AML-193 (cell line): ENCODE data around the gene PLCXD1.

Experiments
- DNase-seq, 2 experiments: peaks; one replicate each; lab custom pipeline; 2025; lab: John Stamatoyannopoulos, UW

The PLCXD1 gene

DNA sequence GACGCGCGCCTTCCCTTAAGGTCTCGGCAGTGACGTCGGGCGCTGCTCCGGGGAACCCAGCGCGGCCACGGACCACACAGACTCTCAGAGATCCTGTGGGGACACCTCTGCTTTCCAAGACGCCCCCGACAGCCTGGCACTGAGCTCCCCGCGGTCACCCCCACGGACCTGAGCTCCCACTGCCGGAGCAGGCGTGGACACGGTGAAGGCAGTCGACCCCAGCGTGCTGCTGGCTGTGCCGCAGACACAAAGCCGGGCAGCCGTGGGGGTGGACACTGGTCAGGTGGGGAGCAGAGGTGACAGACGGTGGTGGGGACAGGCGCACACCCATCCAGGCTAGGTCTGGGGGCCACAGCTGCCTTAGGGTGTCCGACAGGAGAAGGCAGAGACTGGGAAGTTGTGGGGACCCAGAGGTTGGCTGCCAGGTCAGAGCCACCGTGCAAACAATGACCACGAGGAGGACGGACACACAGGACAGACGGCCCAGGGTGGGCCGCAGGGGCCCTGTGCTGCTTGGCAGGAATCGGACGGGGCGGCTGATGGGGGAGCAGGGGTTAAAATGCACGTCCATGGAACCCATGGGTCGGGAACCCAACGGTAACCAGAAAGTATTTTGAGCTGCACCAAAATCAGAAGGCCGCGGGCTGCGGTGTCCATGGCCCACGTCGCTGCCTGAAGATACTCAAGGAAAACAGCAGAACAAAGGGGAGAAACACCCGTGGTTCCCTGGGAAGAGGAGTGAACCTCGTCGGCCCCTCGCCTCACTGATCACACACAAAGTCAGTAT, 54.0 kb downstream of the PLCXD1 start:
- DNase-seq = no peak

DNA sequence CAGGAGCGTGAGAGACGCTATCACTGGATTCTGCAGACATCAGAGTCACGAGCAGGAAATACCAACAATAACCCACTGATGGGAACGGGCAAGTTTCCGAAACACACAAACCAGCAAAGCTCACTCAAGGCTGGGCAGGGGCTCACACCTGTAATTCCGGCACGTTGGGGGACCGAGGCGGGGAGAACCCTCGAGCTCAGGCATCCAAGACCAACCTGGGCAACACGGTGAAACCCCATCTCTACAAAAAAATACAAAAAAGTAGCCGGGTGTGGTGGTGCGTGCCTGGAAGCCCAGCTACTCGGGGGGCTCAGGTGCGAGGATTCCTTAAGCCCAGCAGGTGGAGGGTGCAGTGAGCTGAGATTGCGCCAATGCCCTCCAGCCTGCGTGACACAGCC, 54.6 kb downstream of the PLCXD1 start:
- DNase-seq = no peak

DNA sequence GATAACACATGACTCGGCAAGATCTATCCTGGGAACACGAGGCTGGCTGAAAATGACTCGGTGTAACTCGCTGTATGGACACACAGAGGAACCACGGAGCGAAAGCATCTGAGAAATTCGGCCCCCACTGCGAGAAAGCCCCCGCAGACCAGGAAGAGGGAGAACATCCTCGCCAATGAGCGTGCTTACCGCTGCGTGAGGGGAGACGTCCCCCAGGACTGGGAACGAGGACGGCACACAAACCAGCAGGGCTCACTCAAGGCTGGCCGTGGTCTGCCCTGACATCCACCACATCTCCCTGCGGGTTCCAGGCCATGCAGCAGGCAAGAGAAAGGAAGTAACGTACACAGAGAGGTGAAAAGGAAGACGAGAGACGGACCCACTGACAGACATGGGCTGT, 55.0 kb downstream of the PLCXD1 start:
- no peak for DNase-seq

DNA sequence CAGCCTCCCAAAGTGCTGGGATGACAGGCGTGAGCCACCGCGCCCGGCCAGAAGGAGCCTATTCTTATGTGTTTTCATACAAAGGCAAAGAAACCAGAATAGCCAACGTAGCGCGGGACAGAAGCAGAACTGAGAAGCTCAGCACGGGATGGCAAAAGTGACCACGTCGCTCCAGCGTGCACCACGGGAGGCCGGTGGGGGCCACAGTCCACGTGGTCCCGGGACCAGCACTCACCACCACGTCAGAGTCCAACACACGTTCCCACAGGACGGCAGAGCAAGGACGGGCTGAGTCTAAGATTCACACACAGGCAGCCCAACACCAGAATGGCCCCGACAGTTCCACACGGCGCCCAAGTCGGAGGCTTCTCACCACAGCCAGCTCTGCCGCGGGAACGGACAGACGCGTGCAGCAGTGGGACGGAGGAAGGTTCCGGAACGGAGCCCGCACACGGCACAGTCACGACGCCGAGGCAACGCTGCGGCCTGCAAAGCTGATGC, 56.2 kb downstream of the PLCXD1 start:
- DNase-seq = no peak

DNA sequence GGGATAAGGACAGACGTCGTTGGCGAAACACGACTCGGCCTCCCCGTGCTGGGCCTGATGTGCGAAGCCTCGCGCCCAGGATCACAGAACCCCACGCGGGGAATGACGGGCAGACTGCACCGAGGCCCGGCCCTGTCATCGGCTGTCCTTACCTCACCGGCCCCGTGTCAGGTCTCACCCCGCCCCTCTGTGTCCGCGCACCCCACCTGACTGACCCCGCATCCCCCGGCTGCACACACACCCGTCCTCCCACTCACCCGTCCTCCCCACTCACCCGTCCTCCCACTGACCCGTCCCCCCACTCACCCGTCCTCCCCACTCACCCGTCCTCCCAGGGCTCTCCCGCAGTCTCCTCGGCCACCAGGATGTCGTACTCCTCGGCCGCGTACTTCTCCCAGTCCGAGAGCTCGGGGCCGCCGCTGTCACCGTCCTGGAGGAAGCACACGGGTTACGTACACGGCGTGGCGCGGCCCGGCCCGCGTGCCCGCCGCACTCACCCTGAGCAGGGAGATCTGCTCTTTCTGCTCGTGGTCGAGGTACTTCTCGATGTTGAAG, 57.2 kb downstream of the PLCXD1 start:
- DNase-seq = no peak

DNA sequence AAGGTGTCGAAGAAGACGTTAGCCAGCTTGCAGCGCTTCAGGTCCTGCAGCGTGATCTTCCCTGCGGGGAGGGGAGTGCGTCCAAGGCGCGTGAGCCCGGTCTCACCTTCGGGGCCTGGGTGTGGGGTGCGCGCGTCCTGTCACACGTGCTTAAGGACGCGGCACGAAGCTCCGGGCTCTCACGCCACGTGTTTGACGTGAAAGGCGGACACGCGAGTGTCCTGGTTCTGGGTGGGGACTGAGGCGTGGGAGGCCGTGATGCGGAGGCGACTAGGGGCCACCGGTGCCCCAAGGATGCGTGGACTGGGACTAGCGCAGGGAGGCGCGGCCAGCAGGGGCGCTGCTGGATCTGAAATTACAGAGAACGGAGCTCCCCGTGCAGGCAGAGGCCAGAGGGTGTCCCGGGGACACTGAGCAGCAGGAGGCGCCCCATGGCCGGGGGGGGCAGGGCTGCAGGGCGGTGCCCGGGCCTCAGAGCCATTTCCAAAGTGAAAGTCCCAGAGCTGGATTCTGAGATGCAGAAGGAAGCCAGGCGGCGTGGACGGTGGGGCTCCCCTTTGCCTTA, 57.7 kb downstream of the PLCXD1 start:
- DNase-seq = no peak

DNA sequence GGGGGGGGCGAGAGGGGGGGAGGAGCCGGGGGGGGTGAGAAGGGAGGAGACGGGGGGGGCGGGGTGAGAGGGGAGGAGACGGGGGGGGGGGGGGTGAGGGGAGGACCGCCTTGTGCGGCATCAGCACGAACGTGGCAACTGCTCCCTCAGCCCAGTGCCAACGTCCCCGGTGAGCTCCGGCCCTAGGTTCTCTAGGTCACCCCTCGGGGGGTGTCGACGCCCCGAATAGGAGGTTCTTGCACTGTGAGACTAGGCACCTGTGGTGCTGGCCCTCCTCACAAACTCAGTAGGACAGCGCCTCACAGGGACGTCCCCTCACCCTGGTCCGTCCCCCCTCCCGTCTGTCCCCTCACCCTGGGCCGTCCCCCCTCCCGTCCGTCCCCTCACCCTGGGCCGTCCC, 58.9 kb downstream of the PLCXD1 start:
- no peak for DNase-seq

DNA sequence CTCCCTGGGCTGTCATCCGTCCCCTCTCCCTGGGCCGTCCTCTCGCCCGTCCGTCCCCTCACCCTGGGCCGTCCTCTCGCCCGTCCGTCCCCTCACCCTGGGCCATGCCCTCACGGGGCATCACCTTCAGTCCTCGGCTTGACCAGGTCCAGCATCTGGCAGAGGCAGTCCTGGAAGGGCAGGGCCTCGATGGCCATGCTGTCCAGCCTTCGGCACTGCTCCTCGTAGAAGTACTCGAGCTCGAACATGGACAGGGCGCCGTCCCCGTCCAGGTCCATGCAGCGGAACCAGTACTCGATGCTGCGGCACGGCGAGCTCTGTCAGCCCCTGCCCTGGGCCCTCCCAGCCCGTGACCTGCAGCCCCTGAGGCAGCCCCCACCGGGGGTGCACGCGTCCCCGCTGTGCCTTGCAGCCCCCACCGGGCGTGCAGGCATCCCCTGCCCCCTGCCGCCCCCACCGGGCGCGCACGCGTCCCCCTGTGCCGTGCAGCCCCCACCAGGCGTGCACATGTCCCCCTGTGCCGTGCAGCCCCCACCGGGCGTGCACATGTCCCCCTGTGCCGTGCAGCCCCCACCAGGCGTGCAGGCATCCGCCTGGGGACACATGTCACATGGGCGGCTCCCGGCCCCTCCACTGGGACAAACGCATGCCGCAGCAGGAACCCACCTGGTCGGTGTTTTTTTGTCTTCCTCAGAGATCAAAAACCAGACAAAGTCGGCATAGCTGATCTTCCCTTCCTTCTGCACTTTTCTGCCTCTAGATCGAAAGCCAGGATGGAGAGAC, 59.7 kb downstream of the PLCXD1 start:
- no peak for DNase-seq

DNA sequence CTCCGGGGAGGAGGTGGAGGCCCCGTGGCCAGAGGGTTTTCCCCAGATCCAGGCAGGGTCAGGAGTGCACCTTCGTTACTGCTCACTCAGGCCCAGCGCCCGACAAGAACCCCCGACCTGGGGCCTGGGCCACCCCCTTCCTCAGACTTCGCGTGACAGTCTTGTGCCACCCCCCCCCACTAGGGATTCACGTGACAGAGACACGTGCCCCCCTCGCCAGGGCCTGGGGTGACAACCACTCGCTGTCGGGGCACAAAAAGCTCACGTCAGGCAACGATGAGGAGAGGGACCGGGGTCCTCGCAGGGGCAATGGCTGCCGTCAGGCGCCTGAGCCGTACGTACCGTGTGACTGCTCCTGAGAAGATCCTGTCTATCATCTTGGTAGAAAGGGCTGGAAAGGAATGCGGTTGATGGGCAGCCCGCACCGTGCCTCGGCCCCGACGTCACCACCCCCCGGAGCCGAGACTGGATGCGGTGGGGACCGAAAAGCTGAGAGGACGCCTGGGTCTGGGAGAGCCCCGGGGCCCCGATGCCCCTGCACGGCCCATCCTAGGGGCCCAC, 60.4 kb downstream of the PLCXD1 start:
- no peak for DNase-seq

DNA sequence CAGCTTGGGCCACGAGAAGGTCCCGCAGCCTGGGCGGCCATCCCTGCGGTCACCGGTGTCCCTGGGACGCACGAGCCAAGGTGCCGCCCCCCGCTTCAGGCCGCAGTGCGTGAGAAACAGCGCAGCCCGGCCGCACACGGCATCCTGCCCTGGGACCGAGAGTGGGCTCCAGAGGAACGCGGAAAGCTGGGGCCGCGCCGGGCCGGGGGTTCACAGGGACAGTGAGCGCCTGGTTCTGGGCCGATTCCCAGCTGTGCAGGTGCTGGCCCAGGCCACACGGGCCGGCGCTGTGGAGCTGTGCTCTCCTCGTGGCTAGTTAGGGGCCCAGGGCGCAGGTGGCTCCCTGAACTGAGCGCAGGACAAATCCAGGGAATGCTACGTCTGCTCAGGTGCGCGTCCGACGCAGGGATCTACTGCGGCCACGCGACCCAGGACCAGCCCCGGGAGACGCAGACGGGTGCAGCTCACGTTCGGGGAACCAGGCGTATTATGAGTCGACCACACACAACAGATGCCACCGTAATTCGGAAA, 63.3 kb downstream of the PLCXD1 start:
- no peak for DNase-seq

DNA sequence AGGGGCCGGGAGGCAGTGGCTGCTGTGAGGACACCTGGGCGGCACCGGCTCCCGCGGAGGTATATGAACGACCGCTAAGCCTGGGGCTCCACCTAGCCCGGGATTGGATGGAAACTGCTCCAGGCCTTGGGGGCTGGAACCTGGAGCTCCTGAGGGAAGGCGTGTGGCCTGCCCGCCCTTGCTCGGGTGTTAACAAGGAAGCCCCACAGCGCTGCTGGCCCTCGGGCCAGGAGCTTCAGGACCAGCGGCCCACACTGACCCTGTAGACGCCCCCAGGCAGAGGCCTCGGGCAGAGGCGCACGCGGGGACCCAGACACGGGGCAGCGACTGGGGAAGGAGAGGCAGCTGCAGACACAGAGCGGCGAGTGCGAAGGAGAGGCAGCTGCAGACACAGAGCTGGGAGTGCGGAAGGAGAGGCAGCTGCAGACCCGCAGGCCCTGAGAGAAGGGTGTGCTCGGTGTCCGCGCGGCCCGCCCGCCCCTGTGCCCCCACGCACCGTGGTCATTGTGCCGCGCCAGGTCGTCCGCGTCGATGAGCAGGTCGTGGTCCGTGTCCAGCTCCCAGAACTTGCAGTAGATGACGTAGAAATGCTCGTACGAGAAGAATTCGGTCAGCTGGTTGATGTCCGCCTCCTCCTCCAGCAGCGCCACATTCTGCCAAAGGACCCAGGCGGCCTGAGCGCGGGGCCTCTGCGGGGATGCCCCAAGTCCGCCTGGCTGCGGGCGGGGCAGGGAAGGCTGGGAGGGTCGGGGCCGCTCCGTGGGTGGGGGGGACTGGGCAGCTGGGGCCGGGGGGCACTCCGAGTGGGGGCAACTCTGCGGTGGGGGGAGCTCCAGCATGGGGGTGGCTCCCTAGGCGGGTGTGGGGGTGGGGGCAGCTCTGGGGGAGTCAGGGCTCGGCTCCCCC, 64.1 kb downstream of the PLCXD1 start:
- DNase-seq = no peak

DNA sequence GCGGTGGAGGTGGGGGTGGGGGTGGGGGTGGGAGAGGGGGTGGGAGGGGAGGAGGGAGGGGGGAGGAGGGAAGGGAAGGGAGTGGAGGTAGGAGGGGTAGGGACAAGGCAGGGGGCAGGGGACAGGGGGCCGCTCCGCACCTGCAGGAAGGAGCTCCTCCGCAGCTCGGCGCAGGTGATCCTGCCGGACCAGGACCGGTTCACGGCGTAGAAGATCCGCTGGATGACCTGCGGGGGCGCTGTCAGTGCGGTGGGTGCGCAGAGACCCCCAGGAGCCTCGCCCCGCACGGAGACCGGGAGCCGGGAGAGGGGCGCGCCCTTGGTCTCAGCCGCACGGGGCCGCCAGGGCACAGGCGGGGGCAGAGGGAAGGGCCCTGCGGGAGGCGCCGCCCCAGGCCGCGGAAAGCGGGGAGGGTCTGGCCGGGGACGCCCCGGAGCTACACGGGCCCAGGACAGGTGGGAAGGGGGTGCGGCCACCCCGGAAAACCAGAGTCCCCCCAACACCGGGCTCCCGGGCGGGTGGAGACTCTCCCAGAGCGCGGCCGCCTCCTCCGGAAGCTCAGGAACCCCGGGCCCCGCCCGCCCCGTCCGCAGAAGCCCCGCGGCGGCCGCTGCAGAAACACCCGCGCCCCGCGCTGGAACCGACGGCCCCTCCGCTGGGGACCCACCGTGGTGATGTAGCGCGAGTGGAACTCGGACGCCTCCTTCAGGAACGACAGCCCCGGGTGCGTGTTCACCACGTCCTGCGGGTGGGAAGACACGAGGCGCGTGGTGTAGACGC, 65.0 kb downstream of the PLCXD1 start:
- DNase-seq = no peak

DNA sequence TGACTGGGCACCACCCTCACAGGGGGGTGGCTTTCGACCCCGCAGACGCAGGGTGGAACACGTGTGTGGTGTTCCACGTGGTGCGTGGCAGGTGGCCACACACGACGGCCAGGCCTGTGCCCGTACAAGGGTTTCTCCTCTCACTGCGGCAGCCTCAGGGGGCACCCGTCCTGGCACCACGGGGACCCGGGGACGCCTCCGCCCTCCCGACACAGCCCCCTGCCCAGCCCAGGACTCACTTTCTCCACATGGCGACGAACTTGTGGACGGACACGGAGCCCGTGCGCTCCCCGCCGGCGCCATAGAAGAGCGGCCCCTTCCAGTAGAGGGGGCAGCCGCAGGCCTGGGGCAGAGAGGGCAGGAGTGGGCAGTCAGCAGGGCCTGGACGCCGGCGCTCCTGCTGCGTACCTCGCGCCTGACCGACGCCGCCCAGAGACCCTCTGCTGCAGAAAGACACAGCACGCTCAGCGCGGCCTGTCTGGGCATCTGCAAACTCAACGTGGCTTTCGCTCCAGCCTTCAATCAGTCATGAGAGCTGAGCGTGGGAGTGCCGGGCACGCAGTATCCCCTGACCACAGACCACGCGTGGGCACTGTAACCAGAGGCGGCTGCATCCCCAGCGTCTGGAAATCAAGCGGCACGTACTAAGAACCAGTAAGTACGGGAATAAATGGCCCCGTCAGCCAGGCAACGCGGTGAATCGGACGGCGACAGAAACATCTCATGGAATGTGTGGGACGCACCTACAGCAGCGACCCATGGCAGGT, 66.4 kb downstream of the PLCXD1 start:
- no peak for DNase-seq

DNA sequence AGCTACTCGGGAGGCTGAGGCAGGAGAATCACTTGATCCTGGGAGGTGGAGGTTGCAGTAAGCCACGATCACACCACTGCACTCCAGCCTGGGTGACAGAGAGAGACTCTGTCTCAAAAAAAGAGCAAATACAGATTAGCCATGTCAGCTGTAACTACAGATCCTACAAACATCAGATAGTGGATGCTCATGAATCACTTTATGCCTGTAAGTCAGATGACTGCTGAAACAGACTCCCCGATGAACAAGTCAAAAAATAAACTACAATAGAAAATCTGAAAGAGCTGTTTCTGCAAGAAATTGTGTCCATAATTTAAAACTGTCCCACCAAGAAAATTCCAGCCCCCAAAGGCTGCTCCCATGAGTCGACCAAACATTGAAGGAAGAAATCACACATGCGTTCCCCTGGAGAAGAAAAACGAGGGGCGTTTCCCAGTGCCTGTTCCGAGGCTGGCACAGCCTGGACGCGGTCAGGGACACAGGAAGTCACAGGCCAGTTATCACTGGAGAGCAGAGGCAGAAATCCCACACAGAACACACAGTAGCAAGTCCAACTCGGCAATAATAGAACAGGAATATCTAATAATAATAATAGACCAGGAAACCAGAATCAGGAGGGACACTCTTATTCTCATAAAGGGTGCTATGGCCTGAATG, 67.4 kb downstream of the PLCXD1 start:
- no peak for DNase-seq

DNA sequence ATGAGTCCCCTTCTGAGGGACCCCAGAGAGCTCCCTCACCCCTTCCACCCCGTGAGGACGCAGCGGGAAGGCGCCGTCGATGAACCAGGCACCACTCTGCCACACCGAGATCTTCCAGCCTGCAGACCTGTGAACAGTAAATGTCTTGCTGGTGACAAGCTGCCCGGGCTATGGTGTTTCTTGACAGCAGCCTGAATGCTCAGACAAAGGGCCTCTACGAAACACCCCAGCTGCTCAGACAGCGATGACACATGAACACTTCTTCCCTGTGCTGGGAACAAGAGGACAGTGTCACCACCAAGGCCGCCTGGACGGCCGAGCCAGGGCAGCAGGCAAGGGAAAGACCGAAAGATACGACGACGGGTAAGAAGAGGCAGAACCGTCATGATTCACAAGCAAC, 68.0 kb downstream of the PLCXD1 start:
- DNase-seq = no peak

DNA sequence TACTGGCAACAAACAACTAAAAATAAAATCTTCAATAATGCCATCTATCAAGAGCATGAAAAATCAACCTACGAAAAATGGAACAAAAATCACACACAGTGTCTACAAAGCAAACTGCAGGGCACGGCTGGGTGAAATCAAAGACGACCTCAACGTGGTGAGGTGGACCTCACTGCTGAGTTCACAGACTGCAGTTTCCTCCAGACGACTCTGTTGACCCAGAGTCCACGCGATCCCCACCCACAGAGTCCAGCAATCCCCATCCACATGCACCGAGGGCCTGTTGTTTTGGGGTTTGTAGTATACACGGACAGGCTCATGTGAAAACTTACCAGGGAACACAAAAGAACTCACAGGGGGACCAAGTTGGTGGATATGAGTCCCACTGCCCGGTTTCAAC, 68.5 kb downstream of the PLCXD1 start:
- no peak for DNase-seq

DNA sequence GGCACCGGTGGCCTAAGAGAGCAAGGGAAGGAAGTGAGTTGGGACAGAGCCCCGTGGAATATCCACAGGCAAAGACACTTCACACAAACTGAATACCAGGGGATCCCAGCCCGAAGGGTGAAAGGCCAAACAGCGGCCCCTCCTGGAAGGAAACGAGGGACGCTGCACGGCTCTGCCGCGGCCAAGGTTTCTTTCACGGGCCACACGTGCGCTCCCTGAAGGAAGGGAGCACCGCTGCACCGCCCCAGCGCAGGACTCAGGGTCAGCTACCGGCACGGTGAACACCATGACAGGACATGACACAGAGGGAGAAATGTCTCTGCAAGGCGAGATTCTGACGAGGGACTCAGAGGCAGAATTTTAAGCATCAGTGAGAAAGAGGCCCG, 69.0 kb downstream of the PLCXD1 start:
- no peak for DNase-seq

DNA sequence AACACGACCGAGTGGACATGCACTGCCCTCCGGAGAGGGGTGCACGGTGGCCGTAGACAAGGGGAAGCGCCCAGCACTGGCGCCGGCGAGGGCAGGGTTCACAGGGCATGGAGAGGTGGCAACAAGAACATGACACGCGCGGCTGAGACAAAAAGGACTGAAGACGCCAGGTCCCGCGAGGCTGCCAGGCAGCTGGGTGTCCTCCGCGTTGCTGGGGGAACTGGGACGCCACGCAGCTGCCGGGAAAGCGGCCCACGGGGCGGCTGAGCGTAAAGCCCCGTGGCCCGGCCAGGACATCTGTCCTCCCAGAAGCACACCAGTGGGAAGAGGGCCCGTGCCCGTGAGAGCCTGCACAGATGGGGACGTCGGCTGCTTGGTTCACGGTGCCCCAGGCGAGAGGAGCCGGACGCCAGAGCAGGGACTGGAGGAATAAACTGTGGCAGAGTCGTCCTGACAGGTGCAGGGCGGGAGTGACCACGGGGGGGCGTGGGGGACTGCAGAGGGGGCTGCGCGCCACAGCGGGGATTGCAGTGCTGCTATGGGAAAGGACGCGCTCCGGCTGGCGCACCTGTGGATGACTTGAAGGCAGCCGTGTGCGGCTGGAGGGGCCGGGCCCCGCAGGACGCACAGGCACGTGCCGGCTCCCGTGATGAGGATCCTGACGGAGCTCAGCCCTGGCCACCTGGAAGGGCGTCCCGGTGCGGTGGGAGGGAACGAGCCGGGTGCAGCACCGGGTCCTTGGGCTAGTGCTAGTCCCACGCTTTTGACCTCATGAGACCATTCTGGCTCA, 69.5 kb downstream of the PLCXD1 start:
- DNase-seq = no peak
